Common myeloid progenitor, CD34-positive (primary cell): ENCODE measurements around the gene MATK. TPM values are rescaled to one million over a fixed set of nuclear protein-coding genes. Genes with fewer than 3 reads are reported as not detected.

ENCODE experiments used
- CTCF ChIA-PET: fragments of 350-600 bp; sonication (Branson Sonifier 250); formaldehyde crosslinking; loops from one replicate; lab custom pipeline; 2021; ENCODE audit warnings: antibody characterized with exemption; lab: Charles Lee
- POLR2A ChIA-PET: fragments of 350-600 bp; sonication (Branson Sonifier 250); formaldehyde crosslinking; loops from one replicate; lab custom pipeline; 2021; ENCODE audit warnings: antibody characterized with exemption; lab: Charles Lee
- DNase-seq, 3 donors: peaks; one replicate each; pipeline versions ENCODE4 v3.0.0 to v3.0.0-alpha.2; 2013
- H3K27ac ChIP-seq, 2 experiments: 1 replicate in 1 of 2; 2 replicates in 1 of 2; pipeline ENCODE4 v1.7.0; 2013; ENCODE audit warnings: inconsistent platforms in 2 of 2, low read length in 2 of 2, mild to moderate bottlenecking in 2 of 2, low read depth in 1 of 2, moderate library complexity in 1 of 2; ENCODE audit not compliant: severe bottlenecking in 2 of 2, insufficient read depth in 1 of 2, poor library complexity in 1 of 2
- H3K27me3 ChIP-seq, 5 experiments: replicated peaks in 2 of 5; 1 replicate in 3 of 5; 2 replicates in 2 of 5; pipeline versions ENCODE4 v1.6.1 to v1.7.0; 2013; ENCODE audit warnings: low read length in 4 of 5, mild to moderate bottlenecking in 2 of 5, moderate library complexity in 2 of 5, inconsistent platforms in 1 of 5; ENCODE audit not compliant: insufficient read depth in 5 of 5, control insufficient read depth in 4 of 5
- H3K36me3 ChIP-seq, 4 experiments: 1 replicate in 2 of 4; 2 replicates in 2 of 4; pipeline versions ENCODE4 v1.6.1 to v1.7.0; 2013; ENCODE audit warnings: low read length in 3 of 4, control low read depth in 1 of 4, mild to moderate bottlenecking in 1 of 4; ENCODE audit not compliant: control insufficient read depth in 4 of 4, insufficient read depth in 4 of 4
- H3K4me1 ChIP-seq, 4 experiments: 1 replicate in 3 of 4; 2 replicates in 1 of 4; pipeline versions ENCODE4 v1.6.1 to v1.7.1; 2013; ENCODE audit warnings: low read length in 3 of 4, mild to moderate bottlenecking in 3 of 4, control low read depth in 1 of 4, inconsistent platforms in 1 of 4, moderate library complexity in 1 of 4; ENCODE audit not compliant: control insufficient read depth in 4 of 4, insufficient read depth in 4 of 4; ENCODE audit errors: control extremely low read depth in 1 of 4
- H3K4me3 ChIP-seq, 7 experiments: 1 replicate in 4 of 7; 2 replicates in 3 of 7; pipeline versions ENCODE4 v1.5.1 to v1.7.0; 2013; ENCODE audit warnings: mild to moderate bottlenecking in 7 of 7, low read length in 6 of 7, moderate library complexity in 6 of 7, inconsistent platforms in 2 of 7, low read depth in 2 of 7, control low read depth in 1 of 7; ENCODE audit not compliant: insufficient read depth in 4 of 7, control insufficient read depth in 1 of 7; ENCODE audit errors: extremely low read depth in 1 of 7
- H3K9me3 ChIP-seq, 5 experiments: 1 replicate in 4 of 5; 2 replicates in 1 of 5; pipeline versions ENCODE4 v1.6.1 to v1.7.1; 2013; ENCODE audit warnings: low read length in 4 of 5, mild to moderate bottlenecking in 2 of 5, inconsistent platforms in 1 of 5, low read depth in 1 of 5, moderate library complexity in 1 of 5; ENCODE audit not compliant: control insufficient read depth in 4 of 5, insufficient read depth in 2 of 5; ENCODE audit errors: control extremely low read depth in 1 of 5
- WGBS: methylation state at CpG from one replicate; pipeline ENCODE4 v1.1.5; 2013; ENCODE audit not compliant: insufficient coverage; 5-methylcytosine and 5-hydroxymethylcytosine counted together
- polyA plus RNA-seq: library from polyadenylated mRNA; unstranded; fragments of 120-200 nt; gene quantifications from one replicate; pipeline ENCODE4 v1.2.1, GENCODE V29; 2013

MATK gene, protein sequence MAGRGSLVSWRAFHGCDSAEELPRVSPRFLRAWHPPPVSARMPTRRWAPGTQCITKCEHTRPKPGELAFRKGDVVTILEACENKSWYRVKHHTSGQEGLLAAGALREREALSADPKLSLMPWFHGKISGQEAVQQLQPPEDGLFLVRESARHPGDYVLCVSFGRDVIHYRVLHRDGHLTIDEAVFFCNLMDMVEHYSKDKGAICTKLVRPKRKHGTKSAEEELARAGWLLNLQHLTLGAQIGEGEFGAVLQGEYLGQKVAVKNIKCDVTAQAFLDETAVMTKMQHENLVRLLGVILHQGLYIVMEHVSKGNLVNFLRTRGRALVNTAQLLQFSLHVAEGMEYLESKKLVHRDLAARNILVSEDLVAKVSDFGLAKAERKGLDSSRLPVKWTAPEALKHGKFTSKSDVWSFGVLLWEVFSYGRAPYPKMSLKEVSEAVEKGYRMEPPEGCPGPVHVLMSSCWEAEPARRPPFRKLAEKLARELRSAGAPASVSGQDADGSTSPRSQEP
- 54.1 TPM for polyA plus RNA-seq

DNA sequence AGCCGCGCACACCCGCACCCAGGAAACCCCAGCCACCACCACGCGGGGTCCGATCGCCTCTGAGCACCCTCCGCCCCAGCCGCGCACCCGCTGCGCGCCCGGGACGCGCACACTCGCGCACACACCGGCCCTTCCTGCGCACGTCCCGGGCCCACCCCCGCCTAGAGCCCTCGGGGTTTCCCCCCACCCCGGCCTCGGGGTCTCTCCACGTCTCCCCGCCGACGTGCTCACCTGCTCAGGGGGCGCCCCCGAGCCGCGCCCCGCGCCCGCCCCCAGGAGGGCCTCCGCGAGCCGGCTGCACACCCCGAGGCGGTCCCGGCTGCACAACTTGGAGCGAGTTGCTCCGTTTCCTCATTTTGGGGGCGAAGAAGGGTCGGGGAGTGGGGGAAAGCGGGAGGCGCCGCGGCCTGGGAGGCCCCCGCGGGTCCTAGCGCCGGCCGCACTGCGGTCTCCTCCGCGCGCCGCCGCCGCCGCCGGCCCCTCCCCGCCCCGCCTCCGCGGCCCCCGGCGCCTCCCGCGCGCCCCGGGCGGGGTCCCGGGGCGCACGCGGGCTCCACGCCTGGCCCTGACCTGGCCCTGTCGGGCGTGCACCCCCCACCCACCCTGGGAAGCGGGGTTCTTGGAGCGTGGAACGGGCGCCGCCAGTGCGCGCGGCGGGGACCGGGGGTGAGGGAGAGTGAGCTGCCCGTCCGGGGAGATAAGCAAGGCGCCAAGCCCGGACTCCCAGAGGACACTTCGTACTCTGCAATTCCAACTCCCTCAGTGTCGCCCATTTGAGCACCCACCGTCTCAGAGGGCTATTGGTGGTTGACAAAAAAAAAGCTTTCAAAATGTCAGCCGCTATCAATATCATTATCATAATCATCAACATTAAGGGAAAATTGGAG is at the start of gene MATK:
MATK (minus strand) TSS at position 444 of the 887 bp plus-strand sequence. CDS start 1,246 bp downstream, outside the sequence.
- Histone ChIP-seq H3K4me1 (peaks cover 0 to 17% (median 15%) of the 10 kb centered on the region in 4 experiments), H3K4me3 (peak within 1 kb of the TSS; percentile 57 to 95 (median 79)), H3K27ac (peak within 1 kb of the TSS in 1 of 2 experiments; percentile 47), H3K27me3 (no peaks in the 10 kb centered on the region), H3K9me3 (peaks cover 0 to 25% (median 10%) of the 10 kb centered on the region in 5 experiments), H3K36me3 (peaks cover 3 to 30% (median 20%) of the 10 kb centered on the region in 4 experiments)
- under 1% methylated on average over 49 of the region's 101 CpGs for WGBS
- DNase-seq = peak; percentile 73 to 92 (median 88)
- ChIA-PET POLR2A (no interaction called here), CTCF (interaction anchor here (1.3 kb wide), 2 partner anchors 32 to 36 kb away, joined by 3 read pairs; no protein-coding TSS in a partner anchor)

DNA sequence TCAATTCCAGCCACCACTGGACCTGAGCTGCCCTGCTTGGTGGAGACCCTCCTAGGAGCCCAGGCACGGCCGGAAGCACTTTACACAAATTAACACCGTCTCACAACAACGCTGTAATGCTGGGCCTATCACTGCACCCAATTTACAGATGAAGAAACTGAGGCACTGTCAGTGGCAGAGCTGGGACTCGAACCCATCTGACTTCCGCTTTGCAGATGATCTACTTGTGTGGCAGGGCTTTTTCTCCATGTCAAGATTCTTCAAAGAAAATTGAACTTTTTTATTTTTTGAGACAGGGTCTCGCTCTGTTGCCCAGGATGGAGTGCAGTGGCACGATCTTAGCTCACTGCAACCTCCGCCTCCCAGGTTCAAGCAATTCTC is 48.9 kb upstream of the MATK start:
- H3K9me3 ChIP-seq = peaks cover 0 to 9% (median 7%) of the 10 kb centered on the region in 5 experiments
- H3K36me3 ChIP-seq = no peaks in the 10 kb centered on the region
- no peaks in the 10 kb centered on the region for H3K4me1 ChIP-seq
- ChIA-PET CTCF (interaction anchor here (1.0 to 1.2 kb wide), 2 partner anchors 12 to 14 kb away, joined by 3 to 4 read pairs; no protein-coding TSS in a partner anchor), POLR2A (no interaction called here)
- 98% methylated on average over 5 of the region's 9 CpGs for WGBS
- DNase-seq = no peak
- H3K27ac ChIP-seq = no peak overlapping the region
- H3K27me3 ChIP-seq = peaks cover 0 to 24% (median 0%) of the 10 kb centered on the region in 5 experiments
- no peak overlapping the region for H3K4me3 ChIP-seq

GRCh38 chr19:3834349-3835054 is 48.3 kb upstream of the MATK start:
- Histone ChIP-seq H3K27me3 (peaks cover 0 to 24% (median 0%) of the 10 kb centered on the region in 5 experiments), H3K27ac (no peak overlapping the region), H3K4me3 (no peak overlapping the region), H3K4me1 (no peaks in the 10 kb centered on the region), H3K9me3 (peaks cover 0 to 9% (median 7%) of the 10 kb centered on the region in 5 experiments), H3K36me3 (no peaks in the 10 kb centered on the region)
- DNase-seq = no peak
- WGBS = 94% methylated on average over 28 of the region's 35 CpGs
- ChIA-PET POLR2A (no interaction called here), CTCF (interaction anchor here (0.6 to 1.2 kb wide), 2 partner anchors 11 to 41 kb away, joined by 3 to 4 read pairs; no protein-coding TSS in a partner anchor)

- no peak for DNase-seq
- H3K27me3 ChIP-seq = peaks cover 0 to 24% (median 0%) of the 10 kb centered on the region in 5 experiments
- H3K4me1 ChIP-seq = no peaks in the 10 kb centered on the region
- 90% methylated on average over 24 of the region's 34 CpGs for WGBS
- ChIA-PET CTCF (interaction anchor here (1.7 kb wide), 1 partner anchor 19 kb away, joined by 5 read pairs; no protein-coding TSS in a partner anchor), POLR2A (no interaction called here)
- H3K9me3 ChIP-seq = peaks cover 0 to 9% (median 7%) of the 10 kb centered on the region in 5 experiments
- no peaks in the 10 kb centered on the region for H3K36me3 ChIP-seq
- H3K4me3 ChIP-seq = no peak overlapping the region
- H3K27ac ChIP-seq = no peak overlapping the region
Measured at GRCh38 chr19:3833578-3834348, 47.6 kb upstream of the MATK start.

DNA sequence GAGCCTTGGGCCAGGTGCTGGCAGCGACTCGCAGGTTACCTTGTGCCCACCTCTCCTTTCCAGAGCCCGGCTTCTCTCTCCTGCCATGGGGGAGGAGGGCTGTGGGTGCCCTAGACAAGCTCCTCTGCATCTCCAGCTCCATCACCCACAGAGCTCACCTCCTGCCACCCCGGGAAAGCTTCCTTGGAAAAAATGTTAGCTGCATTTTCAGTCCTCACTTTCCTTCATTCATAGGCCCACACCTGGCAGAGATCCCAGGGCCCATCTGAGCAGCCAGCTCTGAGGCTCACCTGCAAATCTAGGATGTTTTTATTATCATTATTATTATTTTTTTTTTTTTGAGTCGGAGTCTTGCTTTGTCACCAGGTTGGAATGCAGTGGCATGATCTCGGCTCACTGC is 45.8 kb upstream of the MATK start:
- POLR2A ChIA-PET = interaction anchor here (0.6 kb wide), 1 partner anchor 88 kb away, joined by 3 read pairs; no protein-coding TSS in a partner anchor
- H3K27ac ChIP-seq = no peak overlapping the region
- 100% methylated on average over 4 of the region's 6 CpGs for whole genome bisulfite sequencing
- H3K36me3 ChIP-seq = no peaks in the 10 kb centered on the region
- CTCF ChIA-PET = interaction anchor here (0.5 to 1.8 kb wide), 2 partner anchors 10 to 13 kb away, joined by 3 to 5 read pairs; no protein-coding TSS in a partner anchor
- H3K9me3 ChIP-seq = no peaks in the 10 kb centered on the region
- no peak overlapping the region for H3K4me3 ChIP-seq
- peaks cover 0 to 24% (median 0%) of the 10 kb centered on the region in 5 experiments for H3K27me3 ChIP-seq
- DNase-seq = no peak
- no peaks in the 10 kb centered on the region for H3K4me1 ChIP-seq
